GM13977 (cell line): ENCODE results near the gene CNTNAP5.

Experiments
- DNase-seq: peaks from one replicate; pipeline ENCODE4 v3.0.0; 2012; ENCODE audit warnings: low spot score
- in situ Hi-C: fragments of 300-500 bp; cut with MboI; formaldehyde crosslinking; loops from one replicate; pipeline ENCODE4 v1.12.0; 2022; ENCODE audit warnings: low sequenced_read_pairs, low pct_unique_long_range_greater_than_20kb, mixed read lengths, inconsistent platforms; ENCODE audit not compliant: unreplicated experiment
- TF ChIP-seq, protein P1 (sequence below): IDR thresholded peaks from 2 replicates; pipeline ENCODE4 v1.5.1; 2012; ENCODE audit warnings: mild to moderate bottlenecking, control low read depth; ENCODE audit not compliant: insufficient read depth; ENCODE audit errors: extremely low read depth, missing control alignments

CNTNAP5 gene

DNA sequence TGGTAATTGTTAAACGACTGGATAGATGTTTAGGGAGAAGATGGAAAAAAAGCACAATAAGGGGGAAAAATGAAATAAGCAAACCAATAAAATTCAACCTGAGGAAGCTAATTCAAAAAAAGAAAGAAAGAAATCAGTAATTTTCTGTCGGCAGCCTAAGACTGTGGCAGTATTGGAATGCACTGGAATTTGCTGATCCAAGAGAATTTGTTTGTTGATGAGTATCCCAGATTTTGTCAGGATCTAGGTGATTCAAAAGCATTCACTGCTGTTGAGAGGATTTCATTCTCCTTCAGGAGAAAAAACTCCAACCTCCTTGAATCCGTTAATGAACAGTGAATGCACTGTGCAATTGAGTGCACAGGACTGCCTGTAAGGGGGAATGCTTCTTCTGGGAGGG, 546.7 kb downstream of the CNTNAP5 start:
- no peak for DNase-seq
- in situ Hi-C loops: no loop called here

DNA sequence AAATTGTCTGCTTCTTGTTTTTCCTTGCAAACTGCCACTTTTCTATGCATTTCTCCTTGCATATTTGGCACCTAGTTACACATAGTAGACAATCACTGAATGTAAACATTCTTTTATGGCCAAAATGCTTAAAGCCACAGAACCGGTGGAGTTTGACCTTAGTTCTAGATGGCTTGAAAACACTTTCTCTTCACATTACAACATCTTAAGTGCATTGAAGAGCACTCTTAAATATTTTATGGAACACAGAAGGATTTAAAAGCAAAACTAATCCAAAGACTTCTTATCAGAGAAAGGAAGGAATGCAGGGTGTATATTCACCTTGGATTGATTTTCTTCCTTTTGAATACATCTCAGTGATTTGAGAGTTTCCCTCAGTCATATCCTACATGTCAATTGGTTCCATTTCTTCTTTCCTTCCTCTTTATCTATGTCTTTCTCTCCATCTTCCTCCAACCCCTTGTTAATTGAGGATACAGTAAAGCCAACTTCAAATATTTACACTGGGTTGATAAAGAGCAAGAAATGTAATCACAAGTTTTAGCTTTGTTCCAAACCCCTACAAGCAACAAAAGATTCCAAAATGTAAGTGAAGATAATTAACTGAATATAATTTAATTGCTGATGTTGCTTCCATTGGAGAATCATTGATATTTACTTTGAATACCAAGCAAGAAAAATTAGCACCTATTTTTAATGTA, 548.0 kb downstream of the CNTNAP5 start:
- TF ChIP-seq, protein P1, sequence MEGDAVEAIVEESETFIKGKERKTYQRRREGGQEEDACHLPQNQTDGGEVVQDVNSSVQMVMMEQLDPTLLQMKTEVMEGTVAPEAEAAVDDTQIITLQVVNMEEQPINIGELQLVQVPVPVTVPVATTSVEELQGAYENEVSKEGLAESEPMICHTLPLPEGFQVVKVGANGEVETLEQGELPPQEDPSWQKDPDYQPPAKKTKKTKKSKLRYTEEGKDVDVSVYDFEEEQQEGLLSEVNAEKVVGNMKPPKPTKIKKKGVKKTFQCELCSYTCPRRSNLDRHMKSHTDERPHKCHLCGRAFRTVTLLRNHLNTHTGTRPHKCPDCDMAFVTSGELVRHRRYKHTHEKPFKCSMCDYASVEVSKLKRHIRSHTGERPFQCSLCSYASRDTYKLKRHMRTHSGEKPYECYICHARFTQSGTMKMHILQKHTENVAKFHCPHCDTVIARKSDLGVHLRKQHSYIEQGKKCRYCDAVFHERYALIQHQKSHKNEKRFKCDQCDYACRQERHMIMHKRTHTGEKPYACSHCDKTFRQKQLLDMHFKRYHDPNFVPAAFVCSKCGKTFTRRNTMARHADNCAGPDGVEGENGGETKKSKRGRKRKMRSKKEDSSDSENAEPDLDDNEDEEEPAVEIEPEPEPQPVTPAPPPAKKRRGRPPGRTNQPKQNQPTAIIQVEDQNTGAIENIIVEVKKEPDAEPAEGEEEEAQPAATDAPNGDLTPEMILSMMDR: no peak
- DNase-seq: no peak
- in situ Hi-C loops: no loop called here

More for the DNA sequence above, 546.7 kb downstream of the CNTNAP5 start:
- TF ChIP-seq, protein P1: no peak

DNA sequence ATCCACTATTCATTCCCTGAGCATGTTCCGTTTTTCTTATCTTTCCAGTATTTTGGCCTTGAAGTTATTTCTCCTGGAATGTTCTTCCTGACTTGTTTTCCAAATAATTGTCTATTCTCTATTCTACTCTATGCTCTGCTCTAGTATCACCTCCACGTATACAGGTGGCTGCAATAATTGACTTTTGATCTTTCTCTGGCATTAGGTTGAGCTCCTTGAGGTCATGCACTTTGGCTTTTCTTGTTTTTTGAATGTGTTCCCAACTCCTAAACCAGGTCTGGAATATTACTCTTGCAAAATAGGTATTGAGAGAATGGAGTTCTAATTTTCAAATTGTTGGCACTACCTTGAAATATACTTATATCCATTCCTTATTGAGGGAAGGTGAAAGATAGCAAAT, 550.4 kb downstream of the CNTNAP5 start:
- in situ Hi-C loops: no loop called here
- TF ChIP-seq, protein P1: no peak
- DNase-seq: no peak

DNA sequence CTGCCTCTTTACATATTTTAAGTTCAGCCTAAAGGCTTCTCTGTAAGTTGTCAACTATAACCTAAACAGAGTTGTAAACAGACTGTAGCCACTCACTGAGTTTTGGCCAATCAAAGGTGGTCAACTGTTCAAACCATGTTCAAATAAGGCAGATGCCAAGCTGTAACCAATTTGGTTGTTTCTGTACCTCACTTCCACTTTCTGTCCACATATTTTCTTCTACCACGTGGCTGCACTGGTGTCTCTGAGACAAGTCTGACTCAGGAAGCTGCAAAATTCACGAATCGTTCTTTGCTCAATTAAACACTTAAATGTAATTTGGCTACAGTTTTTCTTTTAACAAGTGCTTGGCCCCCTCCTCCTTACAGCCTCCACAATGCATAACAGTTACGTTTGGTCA, 555.2 kb downstream of the CNTNAP5 start:
- TF ChIP-seq, protein P1: no peak
- DNase-seq: no peak
- in situ Hi-C loops: no loop called here

DNA sequence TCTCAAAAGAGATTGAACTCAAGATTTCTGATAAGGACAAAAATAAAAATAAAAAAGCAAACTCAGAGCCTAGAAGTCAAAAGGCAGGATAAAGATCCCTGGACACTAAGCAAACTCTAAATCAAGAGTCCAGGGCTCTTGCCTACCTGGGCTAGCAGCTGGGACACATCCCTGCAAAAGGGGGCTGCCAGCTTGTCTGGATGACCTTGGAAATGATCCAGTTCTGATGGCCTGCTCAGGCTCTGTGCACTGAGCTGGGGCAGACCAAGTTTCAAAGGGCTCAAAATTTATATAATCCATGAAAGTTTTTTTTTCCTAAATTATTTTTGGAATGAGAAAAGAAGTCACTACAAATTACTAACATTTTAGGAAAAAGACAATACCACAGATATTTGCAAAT, 557.3 kb downstream of the CNTNAP5 start:
- in situ Hi-C loops: no loop called here
- no peak for DNase-seq
- TF ChIP-seq, protein P1: no peak

DNA sequence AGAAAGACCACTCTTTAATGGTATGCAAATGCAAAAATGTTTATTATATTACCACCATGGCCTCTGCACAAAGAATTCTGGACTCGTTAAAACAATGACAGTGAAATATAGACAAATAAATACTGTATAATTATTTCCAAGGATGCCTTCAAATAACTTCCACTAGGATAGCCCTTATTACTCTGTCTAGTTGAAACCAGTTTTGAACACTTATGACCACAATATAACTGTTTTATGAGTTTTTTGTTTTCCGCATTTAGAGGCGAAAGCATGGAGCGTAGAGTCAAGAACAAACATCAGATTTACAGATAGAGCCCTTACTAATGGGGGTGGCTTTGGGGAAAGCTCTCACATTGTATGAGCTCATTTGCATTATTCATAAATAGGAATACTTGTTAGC, 559.5 kb downstream of the CNTNAP5 start:
- TF ChIP-seq, protein P1: no peak
- DNase-seq: no peak
- in situ Hi-C loops: no loop called here
